Activated CD8-positive, alpha-beta memory T cell treated with anti-CD3 and anti-CD28 coated beads, Interleukin-2, amount 10 ng/mL, durations not matched to agents 7 days and 5 days (primary cell): ENCODE results near the gene PTGIR. TPM values are rescaled to one million over a fixed set of nuclear protein-coding genes. Genes with fewer than 3 reads are reported as not detected.

Experiments
- ATAC-seq: fragments of 150-1000 bp; cut with Tn5 transposase; one replicate; pipeline ENCODE4 v1.10.0; 2021; ENCODE audit warnings: moderate library complexity
- CTCF ChIA-PET: fragments of 350-600 bp; sonication (Branson Sonifier 250); formaldehyde crosslinking; loops from one replicate; lab custom pipeline; 2021; ENCODE audit warnings: antibody characterized with exemption; lab: Charles Lee
- DNase-seq: peaks from one replicate; pipeline ENCODE4 v3.0.0-alpha.2; 2020
- H3K27ac Mint-ChIP-seq: one replicate; pipeline ENCODE4 v1.8.0; 2021; ENCODE audit warnings: mild to moderate bottlenecking, mixed read lengths
- H3K27me3 Mint-ChIP-seq: one replicate; pipeline ENCODE4 v1.8.0; 2021; ENCODE audit warnings: mixed read lengths
- H3K36me3 Mint-ChIP-seq: one replicate; pipeline ENCODE4 v1.8.0; 2021; ENCODE audit warnings: mild to moderate bottlenecking, mixed read lengths
- H3K4me1 Mint-ChIP-seq: one replicate; pipeline ENCODE4 v1.8.0; 2021; ENCODE audit warnings: mixed read lengths
- H3K4me3 Mint-ChIP-seq: one replicate; pipeline ENCODE4 v1.8.0; 2021; ENCODE audit warnings: mild to moderate bottlenecking, moderate library complexity, mixed read lengths
- H3K9me3 Mint-ChIP-seq: one replicate; pipeline ENCODE4 v1.8.0; 2022; ENCODE audit warnings: low read depth, mixed read lengths
- total RNA-seq, 2 experiments: library from RNA; stranded (reverse); gene quantifications; one replicate each; pipeline ENCODE4 v1.2.3, GENCODE V29; 2021

The PTGIR gene
- total RNA-seq, 2 experiments from 2014 or later = 1.8 to 27.5 TPM

DNA sequence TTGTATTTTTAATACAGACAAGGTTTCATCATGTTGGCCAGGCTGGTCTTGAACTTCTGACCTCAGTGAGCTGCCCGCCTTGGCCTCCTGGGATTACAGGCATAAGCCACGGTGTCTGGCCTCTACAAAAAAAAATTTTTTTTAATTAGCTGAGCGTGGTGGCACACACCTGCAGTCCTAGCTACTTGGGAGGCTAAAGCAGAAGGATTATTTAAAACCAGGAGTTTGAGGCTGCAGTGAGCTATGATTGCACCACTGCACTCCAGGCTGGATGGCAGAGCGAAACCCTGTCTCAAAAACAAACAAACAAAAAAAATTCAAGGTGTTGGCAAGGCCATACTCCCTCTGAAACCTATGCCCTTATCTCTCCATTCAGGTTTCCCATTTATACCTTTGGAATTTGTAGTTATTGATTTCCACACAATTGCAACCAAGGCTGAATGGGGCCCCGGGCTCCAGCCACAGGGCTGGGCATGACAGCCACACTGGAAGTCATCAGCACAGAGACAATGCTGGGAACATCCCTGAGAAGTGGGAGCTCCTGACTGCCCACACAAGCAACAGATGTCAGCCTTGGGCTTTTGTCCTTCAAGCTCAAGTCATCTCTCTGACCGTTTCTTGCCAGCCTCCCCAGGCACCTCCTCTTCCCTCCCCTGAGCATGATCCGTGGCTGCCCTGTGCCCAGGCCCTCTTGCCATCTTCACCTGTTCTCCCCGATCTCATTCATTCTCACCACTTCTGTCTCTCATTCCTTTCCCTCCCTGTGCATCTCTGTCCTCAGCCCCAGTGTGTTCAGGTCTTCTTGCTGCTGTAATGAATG is 51.0 kb downstream of the PTGIR start:
- no peak for DNase-seq
- Mint-ChIP-seq H3K9me3 (no peaks in the 10 kb centered on the region), H3K4me1 (peaks cover 7% of the 10 kb centered on the region), H3K27ac (no peak overlapping the region), H3K4me3 (no peak overlapping the region), H3K36me3 (no peaks in the 10 kb centered on the region), H3K27me3 (peaks cover 12% of the 10 kb centered on the region)
- CTCF ChIA-PET = interaction anchor here (1.4 kb wide), 1 partner anchor 145 kb away, joined by 3 read pairs; no protein-coding TSS in a partner anchor
- ATAC-seq = no peak

DNA sequence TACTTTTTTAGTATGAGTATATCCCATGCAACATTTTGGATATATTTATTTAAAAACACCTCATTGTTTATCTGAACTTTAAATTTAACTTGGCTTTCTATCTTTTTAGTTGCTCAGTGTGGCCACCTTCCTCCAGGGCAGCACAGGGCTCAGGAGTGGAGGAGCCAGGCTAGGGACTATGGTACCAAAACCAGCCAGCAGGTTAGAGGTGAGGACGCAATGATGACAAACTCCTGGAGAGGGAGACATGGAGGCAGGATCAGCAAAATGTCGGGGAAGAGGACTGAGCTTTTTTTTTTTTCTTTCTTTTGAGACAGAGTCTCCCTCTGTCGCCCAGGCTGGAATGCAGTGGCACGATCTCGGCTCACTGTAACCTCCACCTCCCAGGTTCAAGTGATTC is 53.4 kb downstream of the PTGIR start:
- no peak overlapping the region for H3K27ac Mint-ChIP-seq
- no peaks in the 10 kb centered on the region for H3K36me3 Mint-ChIP-seq
- CTCF ChIA-PET = no interaction called here
- no peaks in the 10 kb centered on the region for H3K9me3 Mint-ChIP-seq
- DNase-seq = no peak
- peaks cover 11% of the 10 kb centered on the region for H3K27me3 Mint-ChIP-seq
- ATAC-seq = no peak
- H3K4me1 Mint-ChIP-seq = peaks cover 5% of the 10 kb centered on the region
- no peak overlapping the region for H3K4me3 Mint-ChIP-seq

Other genes with a start within 250 kb of the PTGIR start
- gene CCDC8, start 211.5 kb downstream of the PTGIR start, total RNA-seq = not detected
- not detected for gene PNMA8C, start 196.2 kb downstream of the PTGIR start, total RNA-seq
- gene PNMA8A, start 153.5 kb downstream of the PTGIR start, total RNA-seq = under 1 TPM; 0.29 to 0.63 TPM
- not detected for gene PNMA8B, start 129.2 kb downstream of the PTGIR start, total RNA-seq
- gene CALM3, start 23.8 kb downstream of the PTGIR start, total RNA-seq = 100 to 1,000 TPM; 497 to 498 TPM
- 10 to 100 TPM in 1 of 2 experiments, not detected in 1; 25.9 TPM for gene GNG8, start 11.1 kb upstream of the PTGIR start, total RNA-seq
- 1 to 10 TPM in 1 of 2 experiments, under 1 TPM in 1; 0.12 to 1.2 TPM for gene DACT3, start 36.1 kb upstream of the PTGIR start, total RNA-seq
- gene PRKD2, start 92.0 kb upstream of the PTGIR start, total RNA-seq = 100 to 1,000 TPM; 147 to 187 TPM
- 10 to 100 TPM; 16.3 to 17.7 TPM for gene FKRP, start 121.0 kb upstream of the PTGIR start, total RNA-seq
- 10 to 100 TPM; 93.0 to 95.8 TPM for gene STRN4, start 121.4 kb upstream of the PTGIR start, total RNA-seq
- gene SLC1A5, start 163.5 kb upstream of the PTGIR start, total RNA-seq = 100 to 1,000 TPM; 196 to 259 TPM
- 100 to 1,000 TPM; 134 to 139 TPM for gene AP2S1, start 225.8 kb upstream of the PTGIR start, total RNA-seq
- 10 to 100 TPM; 31.7 to 35.0 TPM for gene ARHGAP35, start 235.9 kb upstream of the PTGIR start, total RNA-seq